K562 (cell line): ENCODE data around the gene JUP. TPM values are rescaled to one million over a fixed set of nuclear protein-coding genes. Genes with fewer than 3 reads are reported as not detected.
A peak's percentile ranks its signal among the peaks of the same experiment; 100 is the strongest.

ENCODE experiments used
- ATAC-seq: fragments of 200-7000 bp; cut with Tn5 transposase; 3 replicates; pipeline ENCODE4 v1.9.1; 2020; ENCODE audit warnings: moderate library complexity
- BruUV-seq: library from RNA; stranded (reverse); fragments of 400-500 nt; replicated peaks from 2 replicates; lab custom pipeline; 2021; lab: Mats Ljungman, UMichigan
- CTCF ChIA-PET: fragments of 300-600 bp; formaldehyde crosslinking; extraction: SDS; loops from one replicate; lab custom pipeline; 2021; ENCODE audit warnings: low intra/inter-chr PET ratio; lab: Yijun Ruan, JAX
- POLR2A ChIA-PET: fragments of 300-600, 350-650 bp; sonication (Branson Sonifier 250); formaldehyde crosslinking; extraction: SDS; loops from one replicate; lab custom pipeline; 2021; ENCODE audit warnings: antibody characterized with exemption, inconsistent platforms; lab: Yijun Ruan, JAX
- DNase-seq, 4 experiments: peaks; one replicate each; pipeline versions ENCODE4 v3.0.0 to v3.0.0-alpha.2; 2011 to 2018; ENCODE audit warnings: low spot score in 3 of 4, mixed read lengths in 3 of 4; ENCODE audit errors: extremely low read depth in 1 of 4
- FAIRE-seq: peaks from 2 replicates; lab custom pipeline; 2011; peaks lifted over from hg19 to GRCh38; lab: Jason Lieb, UNC
- H2AFZ ChIP-seq: 2 replicates; pipeline ENCODE4 v1.6.0; 2011; ENCODE audit warnings: low read depth, low read length, control low read depth, inconsistent platforms
- H3K27ac ChIP-seq: fragments of 200-600 bp; 3 replicates; pipeline ENCODE4 v1.8.0; 2011; ENCODE audit warnings: low read depth, mild to moderate bottlenecking, control low read depth, inconsistent platforms, low read length, moderate library complexity, mixed read lengths; ENCODE audit errors: extremely low read depth
- H3K27me3 ChIP-seq, 2 experiments: fragments of 300-600 bp in 1 of 2; 2 replicates in 1 of 2; 3 replicates in 1 of 2; pipeline versions ENCODE4 v1.6.0 to v1.8.0; 2011; ENCODE audit warnings: inconsistent platforms in 2 of 2, low read length in 2 of 2, mild to moderate bottlenecking in 1 of 2, mixed read lengths in 1 of 2, moderate library complexity in 1 of 2; ENCODE audit not compliant: control insufficient read depth in 2 of 2, insufficient read depth in 2 of 2
- H3K36me3 ChIP-seq: fragments of 300-600 bp; 3 replicates; pipeline ENCODE4 v1.8.0; 2011; ENCODE audit warnings: mild to moderate bottlenecking, low read length, inconsistent platforms; ENCODE audit not compliant: control insufficient read depth, insufficient read depth
- H3K4me1 ChIP-seq, 2 experiments: fragments of 200-600 bp in 1 of 2; replicated peaks in 1 of 2; 2 replicates in 1 of 2; 3 replicates in 1 of 2; pipeline versions ENCODE4 v1.5.1 to v1.8.0; 2011; ENCODE audit warnings: inconsistent platforms in 2 of 2, low read length in 2 of 2, mild to moderate bottlenecking in 1 of 2, mixed read lengths in 1 of 2, moderate library complexity in 1 of 2; ENCODE audit not compliant: control insufficient read depth in 2 of 2, insufficient read depth in 2 of 2
- H3K4me2 ChIP-seq: 2 replicates; pipeline ENCODE4 v1.6.1; 2011; ENCODE audit warnings: low read length, control low read depth, inconsistent platforms, mixed read lengths; ENCODE audit not compliant: insufficient read depth
- H3K4me3 ChIP-seq: fragments of 200-600 bp; sonication (generic), shearing (Covaris generic); 2 replicates; pipeline ENCODE4 v1.5.1; 2016; ENCODE audit warnings: control low read depth, inconsistent platforms
- H3K79me2 ChIP-seq: fragments of 200-600 bp; 3 replicates; pipeline ENCODE4 v1.8.0; 2011; ENCODE audit warnings: low read length, inconsistent platforms; ENCODE audit not compliant: control insufficient read depth, insufficient read depth
- H3K9ac ChIP-seq, 2 experiments: 2 replicates each; pipeline versions ENCODE4 v1.6.0 to v1.6.1; 2011; ENCODE audit warnings: low read depth in 2 of 2, low read length in 2 of 2, control low read depth in 1 of 2, inconsistent platforms in 1 of 2, mild to moderate bottlenecking in 1 of 2, mixed read lengths in 1 of 2; ENCODE audit not compliant: insufficient read depth in 1 of 2
- H3K9me1 ChIP-seq: one replicate; pipeline ENCODE4 v1.6.0; 2011; ENCODE audit warnings: inconsistent platforms, mild to moderate bottlenecking, low read length, moderate library complexity; ENCODE audit not compliant: control insufficient read depth, insufficient read depth
- H3K9me3 ChIP-seq: replicated peaks from 2 replicates; pipeline ENCODE4 v1.5.1; 2011; ENCODE audit warnings: low read depth, low read length, inconsistent platforms; ENCODE audit not compliant: control insufficient read depth, insufficient read depth
- H4K20me1 ChIP-seq: replicated peaks from 2 replicates; pipeline ENCODE4 v1.6.1; 2011; ENCODE audit warnings: low read length, inconsistent platforms, mixed read lengths; ENCODE audit not compliant: control insufficient read depth, insufficient read depth
- NFATC3 ChIP-seq: fragments of 450-650 bp; IDR thresholded peaks from 2 replicates; pipeline ENCODE4 v1.6.1; 2017; ENCODE audit warnings: mild to moderate bottlenecking
- REST ChIP-seq, 2 experiments: fragments of 450-650 bp; formaldehyde crosslinking in 1 of 2; IDR thresholded peaks; 2 replicates each; pipeline versions ENCODE4 v1.4.0 to v1.6.1; 2014 to 2020; ENCODE audit warnings: mild to moderate bottlenecking in 2 of 2, borderline replicate concordance in 1 of 2, low read depth in 1 of 2
- WGBS: fragments of 100-300 bp; shearing (Covaris generic); methylation state at CpG from one replicate; pipeline ENCODE4 v1.1.6; 2016; ENCODE audit warnings: low coverage, mixed read lengths; ENCODE audit not compliant: insufficient coverage; ENCODE audit errors: missing lambda C conversion rate; 5-methylcytosine and 5-hydroxymethylcytosine counted together
- in situ Hi-C: fragments of 300-500 bp; cut with MboI; formaldehyde crosslinking; loops from 4 replicates; pipeline ENCODE4 v1.15.0; 2018; ENCODE audit warnings: inconsistent platforms, mixed read lengths
- intact Hi-C: fragments of 100-400 bp; cut with micrococcal nuclease; formaldehyde crosslinking; loops from 2 replicates; pipeline ENCODE4 v1.14.2; 2022
- polyA plus RNA-seq, 8 experiments: library from polyadenylated mRNA; depleted of rRNA in 4 of 8; stranded (reverse) in 5 of 8; unstranded in 3 of 8; fragments of >200 nt; fragmentation: Nextera tagmentation in 2 of 8; fragmentation: Illumina TruSeq in 1 of 8; extraction: Ambion mirVana in 2 of 8; extraction: Trizol in 1 of 8; gene quantifications; 2 replicates each; pipeline versions ENCODE4 v1.2.1 to v1.2.3, GENCODE V29; 2011 to 2014; ENCODE audit warnings: inconsistent platforms in 1 of 8, missing spikeins in 1 of 8
- total RNA-seq, 7 experiments: library from RNA; depleted of rRNA in 6 of 7; stranded (reverse); fragments of >200 nt in 6 of 7; fragmentation: Illumina TruSeq in 2 of 7; extraction: Trizol in 2 of 7; gene quantifications; 2 replicates each; pipeline versions ENCODE4 v1.2.1 to v1.2.3, GENCODE V29; 2011 to 2021; ENCODE audit warnings: low replicate concordance in 1 of 7

Gene JUP
- total and polyA plus RNA-seq, 9 of the 15 experiments (the other 6 are each of a cell fraction or from before 2014, with no cell fraction given), result 6.4 to 177 (median 31.2) TPM

- Histone ChIP-seq H3K9me3 (no peaks in the 10 kb centered on the region), H3K9me1 (no peaks in the 10 kb centered on the region), H3K27ac (no peak overlapping the region), H3K36me3 (no peaks in the 10 kb centered on the region), H2AFZ (no peak overlapping the region), H3K4me2 (no peak overlapping the region), H3K4me3 (no peak overlapping the region), H3K9ac (no peak overlapping the region; a peak in 1 of 4 replicates), H3K79me2 (no peaks in the 10 kb centered on the region), H3K27me3 (no peaks in the 10 kb centered on the region), H4K20me1 (no peaks in the 10 kb centered on the region), H3K4me1 (peaks cover 2 to 43% of the 10 kb centered on the region in 2 experiments; a peak in 4 of 5 replicates)
- intact Hi-C loops, result no loop called here
- no peak for ATAC-seq
- no TSS peak for BruUV-seq
- CTCF ChIA-PET, result no interaction called here
- POLR2A ChIA-PET, result interaction anchor here (0.7 to 1.2 kb wide), 3 partner anchors 9 to 46 kb away, joined by 3 to 4 read pairs (median 3); no protein-coding TSS in a partner anchor
- no peak for FAIRE-seq
- no peak for DNase-seq
- 24% methylated on average over 1 of the region's 1 CpG for WGBS
- in situ Hi-C loops, result no loop called here
- TF ChIP-seq REST (IDR thresholded peaks at IDR 0.05; ENCODE audit: borderline replicate concordance) (peak; percentile 33), REST (CRISPR knock-in tag; IDR thresholded peaks at IDR 0.05; ENCODE audit: low read depth) (no peak), NFATC3 (no peak)
Measured at GRCh38 chr17:41814195-41814594, 27.7 kb upstream of the JUP start.
